Measurements from ENCODE around the gene MAP3K6. TPM values are rescaled to one million over a fixed set of nuclear protein-coding genes. Genes with fewer than 3 reads are reported as not detected.
A peak's percentile ranks its signal among the peaks of the same experiment; 100 is the strongest.

MAP3K6 gene
- total and polyA plus RNA-seq, 2 of the 4 experiments (the other 2 are of a cell fraction), result 4.8 to 15.9 TPM

DNA sequence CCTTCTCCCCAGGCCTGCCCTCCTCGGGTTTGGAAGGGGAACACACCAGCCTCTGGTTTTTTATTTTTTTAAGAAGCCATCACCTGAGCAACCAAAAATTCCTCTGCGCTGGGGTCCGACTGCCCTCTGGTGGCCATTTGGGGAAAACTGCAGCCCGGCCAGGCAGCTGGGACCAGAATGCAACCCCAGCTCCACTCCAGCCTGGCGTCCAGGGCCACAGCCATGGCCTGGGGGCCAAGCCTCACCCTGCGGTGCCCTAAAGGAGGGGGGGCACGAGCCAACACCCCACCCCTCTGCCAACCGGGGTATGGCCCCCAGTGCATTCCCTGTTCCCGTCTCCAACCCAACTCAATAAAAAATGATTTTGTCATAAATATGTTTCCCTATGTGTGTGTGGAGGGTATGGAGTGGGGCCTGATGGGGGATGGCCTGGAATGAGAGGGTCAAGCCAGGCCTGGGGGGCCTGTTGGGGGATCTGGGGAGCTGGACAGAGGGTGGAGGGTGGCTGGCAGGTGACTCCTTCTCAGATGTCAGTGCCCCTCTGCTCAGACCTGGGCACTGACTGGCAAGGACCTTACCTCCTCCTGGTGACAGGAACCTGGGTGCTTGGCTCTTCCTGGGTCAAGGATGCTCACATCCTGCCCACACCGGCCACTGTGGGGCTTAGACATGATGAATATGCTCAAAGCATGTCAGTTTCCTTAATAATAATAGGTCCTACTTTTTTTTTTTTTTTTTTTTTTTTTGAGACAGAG is 28.9 kb upstream of the MAP3K6 start:
- Histone ChIP-seq H2BK5ac (ENCODE audit: low read depth, low read length, poor library complexity, severe bottlenecking) (peak overlapping the region; percentile 54), H3K56ac (ENCODE audit: extremely low read depth, insufficient read depth, low read length) (no peak overlapping the region), H2AK5ac (ENCODE audit: low read depth, low read length) (no peak overlapping the region; the same call in 1 of the 2 replicates), H2AFZ (replicated peaks; ENCODE audit: low read length, poor library complexity) (peak overlapping the region; percentile 61), H2BK120ac (ENCODE audit: low read depth, low read length) (no peak overlapping the region), H3K9me3 (ENCODE audit: control insufficient read depth, insufficient read depth, low read length) (no peaks in the 10 kb centered on the region), H3K27ac (ENCODE audit: insufficient read depth, low read length) (no peak overlapping the region), H2BK15ac (ENCODE audit: low read depth, low read length) (no peak overlapping the region), H4K8ac (ENCODE audit: low read depth in 2 of 2, low read length in 2 of 2) (peak overlapping the region in 1 of 2 experiments; percentile 69; a peak in 1 of 4 replicates), H3K18ac (ENCODE audit: low read depth, low read length) (no peak overlapping the region), H4K5ac (ENCODE audit: low read depth, low read length) (no peak overlapping the region), H3K14ac (replicated peaks; ENCODE audit: low read depth, low read length) (no peak overlapping the region), H3K4me3 (ENCODE audit: insufficient read depth, low read depth, low read length) (no peak overlapping the region), H3K36me3 (ENCODE audit: control insufficient read depth, insufficient read depth, low read length) (no peaks in the 10 kb centered on the region; the same call in 1 of the 2 replicates), H3K9me1 (ENCODE audit: insufficient read depth, low read length) (peaks cover 26% of the 10 kb centered on the region), H4K20me1 (ENCODE audit: insufficient read depth, low read length) (no peaks in the 10 kb centered on the region), H3K4ac (ENCODE audit: low read depth, low read length) (peak overlapping the region; percentile 51; the same call in 1 of the 2 replicates), H3K23ac (ENCODE audit: low read depth, low read length) (no peak overlapping the region), H3K79me1 (ENCODE audit: low read depth in 1 of 2, low read length in 2 of 2) (peaks cover 0 to 28% of the 10 kb centered on the region in 2 experiments; a peak in 3 of 4 replicates), H3K4me1 (ENCODE audit: control insufficient read depth, insufficient read depth, low read length) (peaks cover 17% of the 10 kb centered on the region), H3K9ac (ENCODE audit: low read depth, low read length) (no peak overlapping the region), H3K27me3 (ENCODE audit: control insufficient read depth, insufficient read depth, low read length) (no peaks in the 10 kb centered on the region), H4K91ac (ENCODE audit: insufficient read depth, low read depth, low read length) (no peak overlapping the region), H2BK20ac (ENCODE audit: low read depth, low read length) (0 out of 2 replicates have a peak overlapping the region, but pooled peaks have one; percentile 8), H2AK9ac (replicated peaks; ENCODE audit: low read depth, low read length, poor library complexity) (peak overlapping the region; percentile 21), H3K4me2 (ENCODE audit: low read depth, low read length) (0 out of 2 replicates have a peak overlapping the region, but pooled peaks have one; percentile 7)
- 0% methylated on average over 3 of the region's 10 CpGs; no CpG with 5 or more reads in 1 of the 2 experiments for WGBS, 2 experiments (ENCODE audit: extremely low coverage in 2 of 2, insufficient read length in 1 of 2)
- no TSS peak for BruUV-seq (replicated peaks)
- in situ Hi-C loops (cut with MboI; ENCODE audit: low sequenced_read_pairs) (loop anchor here (5.0 to 10.0 kb wide), 2 partner anchors 212 to 291 kb away; no protein-coding TSS in a partner anchor), dilution Hi-C loops (cut with HindIII; ENCODE audit: low sequenced_read_pairs, unreplicated experiment) (no loop called here), intact Hi-C loops (cut with micrococcal nuclease) (loop anchor here (1.0 to 10.0 kb wide), 3 partner anchors 38 to 201 kb away; no protein-coding TSS in a partner anchor)
- ChIA-PET CTCF (interaction anchor here (0.6 to 4.7 kb wide), 10 partner anchors 29 to 351 kb away, joined by 3 to 79 read pairs (median 4); partner anchors contain the start of gene MAP3K6), POLR2A (ENCODE audit: unreplicated experiment) (interaction anchor here (0.5 kb wide), 1 partner anchor 109 kb away, joined by 3 read pairs; no protein-coding TSS in a partner anchor)
- ATAC-seq (ENCODE audit: low read depth) (peak; percentile 31), DNase-seq (peak; percentile 57)
- TF ChIP-seq SMC3 (IDR thresholded peaks at IDR 0.05; ENCODE audit: low read depth, low read length), result peak; percentile 80
- no peak for TF ChIP-seq USF2 (IDR thresholded peaks at IDR 0.05; ENCODE audit: low read depth, low read length)
- TF ChIP-seq RCOR1 (IDR thresholded peaks at IDR 0.05; ENCODE audit: insufficient replicate concordance, low read length), result no peak
- peak; percentile 80 for TF ChIP-seq RAD21 (IDR thresholded peaks at IDR 0.05; ENCODE audit: low read length)
- no peak for TF ChIP-seq MAFK (IDR thresholded peaks at IDR 0.05; ENCODE audit: low read depth, low read length)
- TF ChIP-seq FOS (IDR thresholded peaks at IDR 0.05; ENCODE audit: low read depth, low read length), result no peak
- no peak for TF ChIP-seq NFE2L2 (IDR thresholded peaks at IDR 0.05; ENCODE audit: low read depth, low read length)
- TF ChIP-seq CTCF (conservative IDR thresholded peaks at IDR 0.05; ENCODE audit: low read depth, low read length), result peak; percentile 91
- TF ChIP-seq, protein P1, sequence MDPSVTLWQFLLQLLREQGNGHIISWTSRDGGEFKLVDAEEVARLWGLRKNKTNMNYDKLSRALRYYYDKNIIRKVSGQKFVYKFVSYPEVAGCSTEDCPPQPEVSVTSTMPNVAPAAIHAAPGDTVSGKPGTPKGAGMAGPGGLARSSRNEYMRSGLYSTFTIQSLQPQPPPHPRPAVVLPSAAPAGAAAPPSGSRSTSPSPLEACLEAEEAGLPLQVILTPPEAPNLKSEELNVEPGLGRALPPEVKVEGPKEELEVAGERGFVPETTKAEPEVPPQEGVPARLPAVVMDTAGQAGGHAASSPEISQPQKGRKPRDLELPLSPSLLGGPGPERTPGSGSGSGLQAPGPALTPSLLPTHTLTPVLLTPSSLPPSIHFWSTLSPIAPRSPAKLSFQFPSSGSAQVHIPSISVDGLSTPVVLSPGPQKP (IDR thresholded peaks at IDR 0.05; ENCODE audit: borderline replicate concordance, low read depth, low read length), result no peak
- no peak for TF ChIP-seq CEBPB (IDR thresholded peaks at IDR 0.05; ENCODE audit: low read depth, low read length)
- no peak for TF ChIP-seq BHLHE40 (IDR thresholded peaks at IDR 0.05; ENCODE audit: low read depth, low read length)
- TF ChIP-seq POLR2A (IDR thresholded peaks at IDR 0.05; ENCODE audit: low read depth, low read length), result no peak; the same call in 1 of the 2 replicates
- TF ChIP-seq MAZ (IDR thresholded peaks at IDR 0.05; ENCODE audit: borderline replicate concordance, low read depth, low read length), result no peak
